CD14-positive monocyte (primary cell): ENCODE measurements around the gene SLC22A4. TPM values are rescaled to one million over a fixed set of nuclear protein-coding genes. Genes with fewer than 3 reads are reported as not detected.

ENCODE experiments used
- DNase-seq, 3 donors: peaks; one replicate each; pipeline ENCODE4 v3.0.0-alpha.2; 2011 to 2022
- H2AFZ ChIP-seq: 2 replicates; pipeline ENCODE4 v1.6.0; 2012; ENCODE audit warnings: mild to moderate bottlenecking, low read depth, low read length, inconsistent platforms; ENCODE audit not compliant: insufficient read depth, poor library complexity, severe bottlenecking
- H3K27ac ChIP-seq, 2 donors: 1 replicate in 1 of 2; 2 replicates in 1 of 2; pipeline ENCODE4 v1.5.1; 2012 to 2013; ENCODE audit warnings: low read length in 2 of 2, control low read depth in 1 of 2, inconsistent platforms in 1 of 2, low read depth in 1 of 2, mild to moderate bottlenecking in 1 of 2
- H3K27me3 ChIP-seq, 2 donors: one replicate each; pipeline versions ENCODE4 v1.6.0 to v1.6.1; 2011 to 2013; ENCODE audit warnings: low read length in 2 of 2; ENCODE audit not compliant: control insufficient read depth in 2 of 2, insufficient read depth in 2 of 2
- H3K36me3 ChIP-seq, 2 donors: replicated peaks in 1 of 2; 1 replicate in 1 of 2; 2 replicates in 1 of 2; pipeline versions ENCODE4 v1.5.1 to v1.6.1; 2012 to 2013; ENCODE audit warnings: low read length in 2 of 2, control low read depth in 1 of 2, inconsistent platforms in 1 of 2, mild to moderate bottlenecking in 1 of 2; ENCODE audit not compliant: insufficient read depth in 2 of 2, control insufficient read depth in 1 of 2
- H3K4me1 ChIP-seq, 2 donors: 1 replicate in 1 of 2; 2 replicates in 1 of 2; pipeline versions ENCODE4 v1.5.1 to v1.6.1; 2012 to 2013; ENCODE audit warnings: low read length in 2 of 2, control low read depth in 1 of 2, inconsistent platforms in 1 of 2, mild to moderate bottlenecking in 1 of 2, moderate library complexity in 1 of 2; ENCODE audit not compliant: insufficient read depth in 2 of 2, control insufficient read depth in 1 of 2
- H3K4me2 ChIP-seq: replicated peaks from 2 replicates; pipeline ENCODE3; 2012; ENCODE audit warnings: low read length, moderate library complexity, mild to moderate bottlenecking; ENCODE audit not compliant: poor library complexity, severe bottlenecking; ENCODE audit errors: extremely low read depth
- H3K4me3 ChIP-seq, 3 experiments: fragments of 200-600 bp in 1 of 3; sonication (generic) in 1 of 3; replicated peaks in 1 of 3; 1 replicate in 2 of 3; 2 replicates in 1 of 3; pipeline ENCODE4 v1.5.1; 2011 to 2013; ENCODE audit warnings: low read length in 3 of 3, mild to moderate bottlenecking in 3 of 3, control low read depth in 2 of 3, low read depth in 2 of 3, inconsistent platforms in 1 of 3, moderate library complexity in 1 of 3
- H3K79me2 ChIP-seq: 2 replicates; pipeline ENCODE4 v1.6.0; 2012; ENCODE audit warnings: mild to moderate bottlenecking, control low read depth, inconsistent platforms, low read length, moderate library complexity; ENCODE audit not compliant: insufficient read depth
- H3K9ac ChIP-seq: 2 replicates; pipeline ENCODE4 v1.6.0; 2017; ENCODE audit warnings: low read length, mild to moderate bottlenecking; ENCODE audit not compliant: insufficient read depth, poor library complexity, severe bottlenecking
- H3K9me3 ChIP-seq, 2 donors: replicated peaks in 1 of 2; 1 replicate in 1 of 2; 2 replicates in 1 of 2; pipeline versions ENCODE4 v1.5.1 to v1.6.1; 2012 to 2013; ENCODE audit warnings: low read length in 2 of 2, control low read depth in 1 of 2; ENCODE audit not compliant: control insufficient read depth in 1 of 2, insufficient read depth in 1 of 2
- H4K20me1 ChIP-seq: 2 replicates; pipeline ENCODE4 v1.6.0; 2012; ENCODE audit warnings: mild to moderate bottlenecking, low read length, control low read depth, moderate library complexity; ENCODE audit not compliant: insufficient read depth
- H3K27ac Mint-ChIP-seq, 7 donors: one replicate each; pipeline ENCODE4 v1.8.0; 2020; ENCODE audit warnings: mild to moderate bottlenecking in 7 of 7, mixed read lengths in 7 of 7, moderate library complexity in 6 of 7, inconsistent platforms in 2 of 7
- H3K27me3 Mint-ChIP-seq, 3 donors: one replicate each; pipeline ENCODE4 v1.8.0; 2021 to 2022; ENCODE audit warnings: low read depth in 3 of 3, mild to moderate bottlenecking in 3 of 3, mixed read lengths in 3 of 3, moderate library complexity in 3 of 3, inconsistent platforms in 1 of 3
- H3K36me3 Mint-ChIP-seq, 2 donors: one replicate each; pipeline ENCODE4 v1.8.0; 2020; ENCODE audit warnings: mixed read lengths in 2 of 2, inconsistent platforms in 1 of 2, mild to moderate bottlenecking in 1 of 2
- H3K4me1 Mint-ChIP-seq: one replicate; pipeline ENCODE4 v1.8.0; 2020; ENCODE audit warnings: mild to moderate bottlenecking, mixed read lengths
- H3K4me3 Mint-ChIP-seq, 2 donors: one replicate each; pipeline ENCODE4 v1.8.0; 2020; ENCODE audit warnings: mild to moderate bottlenecking in 2 of 2, mixed read lengths in 2 of 2, moderate library complexity in 1 of 2
- H3K9me3 Mint-ChIP-seq, 7 donors: one replicate each; pipeline ENCODE4 v1.8.0; 2020 to 2022; ENCODE audit warnings: mixed read lengths in 7 of 7, mild to moderate bottlenecking in 6 of 7, moderate library complexity in 6 of 7, inconsistent platforms in 2 of 7
- WGBS: methylation state at CpG from one replicate; pipeline ENCODE4 v1.1.5; 2013; ENCODE audit warnings: missing lambda C conversion rate; ENCODE audit not compliant: insufficient coverage; 5-methylcytosine and 5-hydroxymethylcytosine counted together
- intact Hi-C, 2 donors: fragments of 100-400 bp; cut with micrococcal nuclease; formaldehyde crosslinking; loops; one replicate each; pipeline versions ENCODE4 v1.15.0 to v1.15.1; 2023
- polyA plus RNA-seq, 3 donors: library from polyadenylated mRNA; depleted of rRNA in 1 of 3; unstranded in 2 of 3; stranded (reverse) in 1 of 3; fragments of 300-500 nt in 2 of 3; fragments of >200 nt in 1 of 3; fragmentation: Illumina TruSeq in 2 of 3; gene quantifications; 1 replicate in 2 of 3; 2 replicates in 1 of 3; pipeline ENCODE4 v1.2.3, GENCODE V29; 2012 to 2021
- TF ChIP-seq, protein P1 (sequence below): fragments of 200-600 bp; IDR thresholded peaks from one replicate; pipeline ENCODE4 v1.8.0; 2022; ENCODE audit warnings: antibody characterized with exemption, mild to moderate bottlenecking

The SLC22A4 gene
- polyA plus RNA-seq, 3 donors: 7.2 to 13.0 (median 12.2) TPM

DNA sequence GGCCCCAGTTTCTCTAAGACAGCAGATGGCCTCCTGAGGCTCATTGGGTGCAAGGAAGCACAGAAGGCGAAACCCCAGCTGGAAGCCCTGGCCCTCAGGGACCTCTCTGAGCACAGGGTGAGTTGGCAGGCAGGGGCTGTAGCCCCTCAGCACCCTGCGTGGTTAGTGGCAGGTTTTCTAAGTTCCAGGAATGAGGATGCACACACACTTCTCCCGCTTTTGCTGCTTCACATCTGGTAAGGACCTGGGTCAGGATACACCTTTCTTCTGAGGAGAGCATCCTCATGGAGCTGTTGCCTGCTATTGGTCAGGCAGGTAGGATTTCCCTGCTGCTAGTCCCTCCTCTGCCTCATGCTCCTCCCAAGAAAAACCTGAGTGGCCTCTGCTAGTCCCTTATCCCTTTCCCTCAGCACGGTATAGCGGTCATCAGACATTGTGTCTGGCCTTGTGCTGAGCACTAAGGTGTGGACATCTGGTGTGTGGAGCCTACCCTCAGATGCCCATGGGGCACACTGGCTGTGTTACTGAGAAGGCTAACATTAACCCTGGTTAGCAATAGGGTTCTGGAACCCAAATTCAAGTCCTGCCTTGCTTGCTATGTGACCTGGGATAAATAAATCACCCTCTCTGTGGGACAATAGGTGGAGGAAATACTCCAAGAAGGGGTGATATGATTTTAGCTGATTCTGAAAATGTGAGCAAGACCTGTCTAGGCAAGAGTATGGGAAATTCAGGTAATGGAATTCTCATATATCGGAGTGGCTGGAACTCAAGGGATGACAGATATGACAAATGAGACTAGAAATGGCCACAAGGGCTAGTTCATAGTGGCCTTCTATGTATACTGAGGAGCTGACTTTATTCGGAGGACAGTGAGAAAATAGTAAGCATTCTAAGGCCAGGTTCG lies 1.6 kb downstream of the SLC22A4 start:
- Histone ChIP-seq H3K4me1 (peaks cover 68 to 83% of the 10 kb centered on the region in 2 donors), H3K79me2 (peaks cover 99% of the 10 kb centered on the region), H3K27ac (peak overlapping the region; percentile 96 to 98), H3K9me3 (no peaks in the 10 kb centered on the region), H4K20me1 (peaks cover 63% of the 10 kb centered on the region), H3K4me2 (peak overlapping the region; percentile 81), H3K9ac (peak overlapping the region; percentile 99), H3K27me3 (no peaks in the 10 kb centered on the region), H3K4me3 (peak overlapping the region; percentile 74 to 88 (median 77)), H2AFZ (no peak overlapping the region), H3K36me3 (no peaks in the 10 kb centered on the region)
- no peaks in the 10 kb centered on the region for H3K27me3 Mint-ChIP-seq
- TF ChIP-seq, protein P1, sequence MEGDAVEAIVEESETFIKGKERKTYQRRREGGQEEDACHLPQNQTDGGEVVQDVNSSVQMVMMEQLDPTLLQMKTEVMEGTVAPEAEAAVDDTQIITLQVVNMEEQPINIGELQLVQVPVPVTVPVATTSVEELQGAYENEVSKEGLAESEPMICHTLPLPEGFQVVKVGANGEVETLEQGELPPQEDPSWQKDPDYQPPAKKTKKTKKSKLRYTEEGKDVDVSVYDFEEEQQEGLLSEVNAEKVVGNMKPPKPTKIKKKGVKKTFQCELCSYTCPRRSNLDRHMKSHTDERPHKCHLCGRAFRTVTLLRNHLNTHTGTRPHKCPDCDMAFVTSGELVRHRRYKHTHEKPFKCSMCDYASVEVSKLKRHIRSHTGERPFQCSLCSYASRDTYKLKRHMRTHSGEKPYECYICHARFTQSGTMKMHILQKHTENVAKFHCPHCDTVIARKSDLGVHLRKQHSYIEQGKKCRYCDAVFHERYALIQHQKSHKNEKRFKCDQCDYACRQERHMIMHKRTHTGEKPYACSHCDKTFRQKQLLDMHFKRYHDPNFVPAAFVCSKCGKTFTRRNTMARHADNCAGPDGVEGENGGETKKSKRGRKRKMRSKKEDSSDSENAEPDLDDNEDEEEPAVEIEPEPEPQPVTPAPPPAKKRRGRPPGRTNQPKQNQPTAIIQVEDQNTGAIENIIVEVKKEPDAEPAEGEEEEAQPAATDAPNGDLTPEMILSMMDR: no peak
- peak in 2 of 3 donors; percentile 23 to 40 for DNase-seq
- H3K27ac Mint-ChIP-seq: peak overlapping the region; percentile 99 to 100 (median 99)
- intact Hi-C loops: loop anchor here (5.0 to 10.0 kb wide), 3 partner anchors 67 to 569 kb away; partner anchors contain the start of genes GDF9 (in 1 of the 2), IRF1 (in 1 of the 2) and UQCRQ (in 1 of the 2)
- peaks cover 0 to 4% (median 2%) of the 10 kb centered on the region in 7 donors for H3K9me3 Mint-ChIP-seq
- peaks cover 6 to 7% of the 10 kb centered on the region in 2 donors for H3K36me3 Mint-ChIP-seq
- peaks cover 68% of the 10 kb centered on the region for H3K4me1 Mint-ChIP-seq
- peak overlapping the region; percentile 96 to 98 for H3K4me3 Mint-ChIP-seq
- 37% methylated on average over 5 of the region's 8 CpGs for WGBS

DNA sequence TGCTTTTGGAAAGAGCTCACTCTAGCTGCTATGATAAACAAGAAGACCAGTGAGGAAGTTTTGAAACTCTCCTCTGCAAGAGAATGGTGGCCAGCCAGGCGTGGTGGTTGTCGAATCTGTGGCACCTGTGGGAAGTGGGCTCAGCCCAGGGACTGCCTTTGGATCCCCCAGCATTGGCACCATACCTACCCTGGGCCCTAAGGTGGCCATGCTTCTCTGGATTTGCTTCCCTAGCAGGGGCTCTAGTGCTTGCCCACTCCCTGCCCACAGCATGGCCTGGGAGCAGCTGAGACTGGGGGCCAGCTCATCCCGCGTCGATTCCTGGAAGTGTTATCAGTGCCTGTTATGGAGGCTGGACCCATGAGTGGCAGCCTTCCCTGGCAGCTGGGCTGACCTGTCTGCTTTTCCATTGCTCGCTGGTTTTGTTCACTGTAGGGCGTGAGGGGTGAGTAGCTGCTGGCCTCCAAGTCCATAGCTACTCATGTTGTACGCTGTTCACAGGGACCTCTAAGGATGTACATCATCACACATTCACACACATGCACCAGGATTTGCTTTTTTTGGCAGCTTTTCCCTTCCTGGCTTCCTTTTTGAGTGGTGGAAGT lies 2.3 kb downstream of the SLC22A4 start:
- H3K4me1 ChIP-seq: peaks cover 69 to 83% of the 10 kb centered on the region in 2 donors
- peak in 2 of 3 donors; percentile 18 to 55 for DNase-seq
- H3K27me3 Mint-ChIP-seq: no peaks in the 10 kb centered on the region
- peak overlapping the region; percentile 96 to 98 for H3K4me3 Mint-ChIP-seq
- H3K27me3 ChIP-seq: no peaks in the 10 kb centered on the region
- TF ChIP-seq, protein P1: no peak
- 48% methylated on average over 5 of the region's 8 CpGs for WGBS
- H2AFZ ChIP-seq: no peak overlapping the region
- peak overlapping the region; percentile 74 to 88 (median 77) for H3K4me3 ChIP-seq
- H3K79me2 ChIP-seq: peaks cover 99% of the 10 kb centered on the region
- no peaks in the 10 kb centered on the region for H3K36me3 ChIP-seq
- intact Hi-C loops: loop anchor here (5.0 to 10.0 kb wide), 3 partner anchors 66 to 568 kb away; partner anchors contain the start of genes GDF9 (in 1 of the 2), IRF1 (in 1 of the 2) and UQCRQ (in 1 of the 2)
- peak overlapping the region; percentile 99 for H3K9ac ChIP-seq
- H4K20me1 ChIP-seq: peaks cover 63% of the 10 kb centered on the region
- peaks cover 0 to 4% (median 2%) of the 10 kb centered on the region in 7 donors for H3K9me3 Mint-ChIP-seq
- no peaks in the 10 kb centered on the region for H3K9me3 ChIP-seq
- H3K4me1 Mint-ChIP-seq: peaks cover 69% of the 10 kb centered on the region
- H3K36me3 Mint-ChIP-seq: peaks cover 6 to 7% of the 10 kb centered on the region in 2 donors
- H3K27ac Mint-ChIP-seq: peak overlapping the region; percentile 99 to 100 (median 99)
- H3K4me2 ChIP-seq: peak overlapping the region; percentile 81
- H3K27ac ChIP-seq: peak overlapping the region; percentile 96 to 98
